ENCODE data around the gene ZBTB17.

ZBTB17 gene

GRCh38 chr1:16017076-16017460 lies 41.2 kb upstream of the ZBTB17 start:
- TF ChIP-seq POLR2AphosphoS5 (IDR thresholded peaks at IDR 0.05; ENCODE audit: low read depth, low read length) (no peak), TAF1 (IDR thresholded peaks at IDR 0.05; ENCODE audit: borderline replicate concordance, low read depth, low read length) (no peak), POLR2A (IDR thresholded peaks at IDR 0.05; ENCODE audit: low read depth, low read length) (no peak)
- no peak for DNase-seq (ENCODE audit: insufficient read length)
- no peak for FAIRE-seq

- DNase-seq (ENCODE audit: insufficient read length) (no peak), FAIRE-seq (no peak)
- TF ChIP-seq POLR2AphosphoS5 (IDR thresholded peaks at IDR 0.05; ENCODE audit: low read depth, low read length) (no peak), POLR2A (IDR thresholded peaks at IDR 0.05; ENCODE audit: low read depth, low read length) (no peak), TAF1 (IDR thresholded peaks at IDR 0.05; ENCODE audit: borderline replicate concordance, low read depth, low read length) (no peak)
Observed at GRCh38 chr1:16015960-16016901, 40.3 kb upstream of the ZBTB17 start.

GRCh38 chr1:16015491-16015890 lies 39.6 kb upstream of the ZBTB17 start:
- DNase-seq (ENCODE audit: insufficient read length) (no peak), FAIRE-seq (no peak)
- TF ChIP-seq POLR2AphosphoS5 (IDR thresholded peaks at IDR 0.05; ENCODE audit: low read depth, low read length) (no peak), TAF1 (IDR thresholded peaks at IDR 0.05; ENCODE audit: borderline replicate concordance, low read depth, low read length) (no peak), POLR2A (IDR thresholded peaks at IDR 0.05; ENCODE audit: low read depth, low read length) (no peak)

GRCh38 chr1:16014509-16015482 lies 38.9 kb upstream of the ZBTB17 start:
- TF ChIP-seq POLR2A (IDR thresholded peaks at IDR 0.05; ENCODE audit: low read depth, low read length), result no peak
- no peak for TF ChIP-seq TAF1 (IDR thresholded peaks at IDR 0.05; ENCODE audit: borderline replicate concordance, low read depth, low read length)
- TF ChIP-seq POLR2AphosphoS5 (IDR thresholded peaks at IDR 0.05; ENCODE audit: low read depth, low read length), result no peak
- FAIRE-seq (no peak), DNase-seq (ENCODE audit: insufficient read length) (no peak)

GRCh38 chr1:16013908-16014258 lies 38.0 kb upstream of the ZBTB17 start:
- FAIRE-seq (no peak), DNase-seq (ENCODE audit: insufficient read length) (no peak)
- TF ChIP-seq POLR2A (IDR thresholded peaks at IDR 0.05; ENCODE audit: low read depth, low read length) (no peak), TAF1 (IDR thresholded peaks at IDR 0.05; ENCODE audit: borderline replicate concordance, low read depth, low read length) (no peak), POLR2AphosphoS5 (IDR thresholded peaks at IDR 0.05; ENCODE audit: low read depth, low read length) (no peak)

- DNase-seq (ENCODE audit: insufficient read length), result no peak
- FAIRE-seq, result peak; percentile 53
- TF ChIP-seq POLR2A (IDR thresholded peaks at IDR 0.05; ENCODE audit: low read depth, low read length) (no peak), TAF1 (IDR thresholded peaks at IDR 0.05; ENCODE audit: borderline replicate concordance, low read depth, low read length) (no peak), POLR2AphosphoS5 (IDR thresholded peaks at IDR 0.05; ENCODE audit: low read depth, low read length) (no peak)
Observed at GRCh38 chr1:16013220-16013907, 37.5 kb upstream of the ZBTB17 start.

GRCh38 chr1:16012590-16013219 lies 36.8 kb upstream of the ZBTB17 start:
- TF ChIP-seq POLR2A (IDR thresholded peaks at IDR 0.05; ENCODE audit: low read depth, low read length), result no peak
- TF ChIP-seq POLR2AphosphoS5 (IDR thresholded peaks at IDR 0.05; ENCODE audit: low read depth, low read length), result no peak
- no peak for TF ChIP-seq TAF1 (IDR thresholded peaks at IDR 0.05; ENCODE audit: borderline replicate concordance, low read depth, low read length)
- FAIRE-seq, result peak; percentile 30
- DNase-seq (ENCODE audit: insufficient read length), result no peak

GRCh38 chr1:16011936-16012589 lies 36.2 kb upstream of the ZBTB17 start:
- DNase-seq (ENCODE audit: insufficient read length), result no peak
- no peak for FAIRE-seq
- TF ChIP-seq TAF1 (IDR thresholded peaks at IDR 0.05; ENCODE audit: borderline replicate concordance, low read depth, low read length) (no peak), POLR2A (IDR thresholded peaks at IDR 0.05; ENCODE audit: low read depth, low read length) (no peak), POLR2AphosphoS5 (IDR thresholded peaks at IDR 0.05; ENCODE audit: low read depth, low read length) (no peak)

GRCh38 chr1:16010837-16011236 lies 34.9 kb upstream of the ZBTB17 start:
- no peak for FAIRE-seq
- no peak for DNase-seq (ENCODE audit: insufficient read length)
- TF ChIP-seq TAF1 (IDR thresholded peaks at IDR 0.05; ENCODE audit: borderline replicate concordance, low read depth, low read length) (no peak), POLR2A (IDR thresholded peaks at IDR 0.05; ENCODE audit: low read depth, low read length) (no peak), POLR2AphosphoS5 (IDR thresholded peaks at IDR 0.05; ENCODE audit: low read depth, low read length) (no peak)

- TF ChIP-seq POLR2AphosphoS5 (IDR thresholded peaks at IDR 0.05; ENCODE audit: low read depth, low read length) (no peak), TAF1 (IDR thresholded peaks at IDR 0.05; ENCODE audit: borderline replicate concordance, low read depth, low read length) (no peak), POLR2A (IDR thresholded peaks at IDR 0.05; ENCODE audit: low read depth, low read length) (no peak)
- DNase-seq (ENCODE audit: insufficient read length) (no peak), FAIRE-seq (no peak)
Observed at GRCh38 chr1:16009678-16010077, 33.8 kb upstream of the ZBTB17 start.
